GM18858 (cell line): ENCODE measurements around the gene AK8.
"Not testable (repeated sequence)": the region's sequence is repeated elsewhere in the genome, so short reads cannot be mapped to it uniquely, and the experiment has no call there.

ENCODE experiments used
- ATAC-seq: cut with Tn5 transposase; IDR thresholded peaks from one replicate; pipeline ENCODE4 v1.9.1; 2021; ENCODE audit not compliant: unreplicated experiment

The AK8 gene

DNA sequence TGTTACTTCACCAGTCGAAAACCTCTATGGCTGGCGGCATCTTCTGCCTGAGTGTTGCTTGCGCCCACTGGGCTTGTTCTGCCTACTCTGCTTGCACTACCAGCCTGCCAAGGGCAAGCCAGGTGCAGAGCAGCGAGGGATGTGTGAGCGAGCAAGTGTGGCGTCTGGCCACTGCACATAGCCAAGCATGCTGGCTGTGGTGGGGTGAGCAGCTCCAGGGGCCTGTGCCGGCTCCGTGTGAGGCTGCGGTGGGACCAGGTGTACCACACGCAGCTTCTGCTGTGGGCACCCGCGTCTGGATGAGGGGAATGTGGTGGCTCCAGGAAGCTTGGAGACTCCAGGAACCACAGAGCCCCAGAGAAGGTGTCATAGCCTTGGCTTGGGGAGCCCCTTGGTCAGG, 156.4 kb downstream of the AK8 start:
- no peak for ATAC-seq

DNA sequence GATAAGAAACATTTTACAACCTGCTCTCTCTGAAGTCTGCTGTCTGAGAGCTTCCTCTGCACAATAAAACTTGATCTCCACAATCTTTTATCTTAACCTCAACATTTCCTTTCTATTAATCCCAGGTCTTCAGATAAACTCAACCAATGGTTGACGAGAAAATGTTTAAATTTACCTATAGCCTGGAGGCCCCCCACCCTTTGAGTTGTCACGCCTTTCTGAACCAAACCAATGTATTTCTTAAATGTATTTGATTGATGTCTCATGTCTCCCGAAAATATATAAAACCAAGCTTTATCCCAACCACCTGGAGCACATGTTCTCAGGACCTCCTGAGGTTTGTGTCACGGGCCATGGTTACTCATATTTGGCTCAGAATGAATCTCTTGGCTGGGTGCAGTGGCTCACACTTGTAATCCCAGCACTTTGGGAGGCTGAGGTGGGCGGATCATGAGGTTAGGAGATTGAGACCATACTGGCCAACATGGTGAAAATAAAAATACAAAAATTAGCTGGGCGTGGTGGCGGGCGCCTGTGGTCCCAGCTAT, 159.6 kb downstream of the AK8 start:
- not testable (repeated sequence) for ATAC-seq

DNA sequence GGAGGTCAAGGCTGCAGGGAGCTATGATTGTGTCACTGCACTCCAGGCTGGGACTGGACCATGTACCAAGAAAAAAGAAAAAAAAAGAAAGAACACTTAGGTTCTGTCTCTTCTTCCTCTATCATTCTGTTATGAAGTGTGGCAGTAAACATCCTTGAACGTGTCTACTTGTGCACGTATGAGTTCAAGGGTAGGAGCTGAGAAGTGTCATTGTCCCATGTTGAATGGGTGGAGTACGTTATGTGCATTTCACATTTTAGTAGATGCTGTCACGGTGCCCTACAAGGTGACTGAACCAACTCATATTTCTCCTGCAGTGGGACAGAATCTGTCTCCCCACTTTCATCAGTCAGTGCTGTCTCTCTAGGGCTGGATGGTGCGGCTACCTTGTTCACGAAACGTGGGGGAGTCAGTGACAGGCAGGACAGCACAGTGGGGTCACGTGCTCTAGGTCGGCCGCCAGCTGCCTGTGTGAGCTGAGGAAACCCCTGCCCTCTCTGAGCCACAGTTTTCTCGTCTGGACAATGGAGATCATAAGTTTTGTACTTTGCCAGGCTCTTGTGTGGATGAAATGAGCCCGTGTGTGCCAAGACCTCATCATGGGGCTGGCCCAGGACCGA, 160.6 kb downstream of the AK8 start:
- no peak for ATAC-seq

DNA sequence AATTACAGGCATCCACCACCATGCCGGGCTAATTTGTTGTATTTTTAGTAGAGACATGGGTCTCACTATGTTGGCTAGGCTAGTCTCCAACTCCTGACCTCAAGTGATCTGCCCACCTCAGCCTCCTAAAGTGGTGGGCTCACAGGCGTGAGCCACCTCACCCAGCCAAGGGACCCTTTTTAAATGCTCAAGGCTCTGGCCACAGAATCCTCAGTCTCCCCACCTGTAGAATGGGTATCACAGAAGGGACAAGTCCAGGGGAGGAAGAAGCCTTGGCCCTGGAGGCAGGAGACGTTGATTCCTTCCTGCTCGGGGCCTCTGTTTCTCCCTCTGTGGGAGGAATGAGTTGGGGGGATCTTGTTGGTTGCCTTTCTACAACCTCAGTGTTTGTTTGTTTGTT, 162.1 kb downstream of the AK8 start:
- ATAC-seq: no peak

DNA sequence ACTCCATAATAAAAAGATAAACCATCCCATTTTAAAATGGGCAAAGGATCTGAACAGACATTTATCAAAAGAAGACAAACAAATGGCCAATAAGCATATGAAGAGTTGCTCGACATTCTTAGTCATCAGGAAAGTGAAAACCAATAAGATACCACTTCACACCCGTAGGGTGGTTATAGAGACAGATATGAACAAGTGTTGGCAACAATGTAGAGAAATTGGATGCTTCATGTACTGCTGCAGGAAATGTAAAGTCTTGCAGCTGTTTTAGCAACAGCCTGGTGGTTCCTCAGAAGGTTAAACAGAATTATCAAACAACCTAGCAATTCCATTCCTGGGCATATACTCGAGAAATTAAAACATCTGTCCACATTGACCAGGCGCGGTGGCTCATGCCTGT, 165.3 kb downstream of the AK8 start:
- ATAC-seq: no peak

DNA sequence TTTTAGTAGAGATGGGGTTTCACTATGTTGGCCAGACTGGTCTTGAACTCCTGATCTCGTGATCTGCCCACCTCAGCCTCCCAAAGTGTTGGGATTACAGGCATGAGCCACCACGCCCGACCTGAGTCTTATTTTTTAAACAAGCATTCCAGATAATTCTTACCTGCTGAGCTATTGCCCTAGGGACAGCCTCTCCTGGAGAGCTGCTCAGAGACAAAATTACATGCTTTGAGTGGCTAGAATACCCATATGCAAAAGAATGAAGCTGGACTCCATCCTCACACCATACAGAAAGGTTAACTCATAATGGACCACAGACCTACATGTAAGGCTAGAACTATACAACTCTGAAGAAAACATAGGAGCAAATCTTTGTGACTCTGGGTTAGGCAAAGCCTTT, 166.2 kb downstream of the AK8 start:
- ATAC-seq: no peak

DNA sequence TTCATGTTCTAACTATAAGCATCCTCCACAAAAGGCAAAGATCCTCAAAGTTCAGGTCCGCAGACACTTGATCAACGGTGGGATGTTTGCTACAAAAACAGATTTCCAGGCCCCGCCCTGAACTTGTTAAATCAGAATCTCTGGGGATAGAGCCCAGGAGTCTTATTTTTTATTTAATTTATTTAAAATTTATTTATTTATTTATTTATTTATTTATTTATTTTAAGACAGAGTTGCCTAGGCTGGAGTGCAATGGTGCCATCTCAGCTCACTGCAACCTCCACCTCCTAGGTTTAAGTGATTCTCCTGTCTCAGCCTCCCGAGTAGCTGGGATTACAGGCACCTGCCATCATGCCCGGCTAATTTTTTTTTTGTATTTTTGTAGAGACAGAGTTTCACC, 166.9 kb downstream of the AK8 start:
- ATAC-seq: not testable (repeated sequence)

DNA sequence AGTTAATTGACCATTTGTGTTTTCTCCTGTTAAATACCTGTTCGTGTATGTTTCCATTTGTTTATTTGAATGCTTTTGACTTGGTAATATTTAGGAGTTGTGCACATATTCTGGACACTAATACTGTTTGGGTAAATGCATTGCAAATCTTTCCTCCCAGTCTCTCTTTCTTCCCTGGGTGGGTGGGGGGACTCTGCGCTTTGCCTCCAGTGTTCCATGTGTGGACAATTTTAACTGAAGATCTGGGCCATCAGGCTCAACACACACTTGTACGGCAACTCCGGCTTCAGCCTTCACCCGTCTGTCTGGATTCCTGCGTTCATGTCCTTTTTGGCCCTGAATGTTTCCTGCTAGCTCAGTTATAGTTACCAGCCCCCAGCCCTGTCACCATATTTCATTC, 167.8 kb downstream of the AK8 start:
- no peak for ATAC-seq

DNA sequence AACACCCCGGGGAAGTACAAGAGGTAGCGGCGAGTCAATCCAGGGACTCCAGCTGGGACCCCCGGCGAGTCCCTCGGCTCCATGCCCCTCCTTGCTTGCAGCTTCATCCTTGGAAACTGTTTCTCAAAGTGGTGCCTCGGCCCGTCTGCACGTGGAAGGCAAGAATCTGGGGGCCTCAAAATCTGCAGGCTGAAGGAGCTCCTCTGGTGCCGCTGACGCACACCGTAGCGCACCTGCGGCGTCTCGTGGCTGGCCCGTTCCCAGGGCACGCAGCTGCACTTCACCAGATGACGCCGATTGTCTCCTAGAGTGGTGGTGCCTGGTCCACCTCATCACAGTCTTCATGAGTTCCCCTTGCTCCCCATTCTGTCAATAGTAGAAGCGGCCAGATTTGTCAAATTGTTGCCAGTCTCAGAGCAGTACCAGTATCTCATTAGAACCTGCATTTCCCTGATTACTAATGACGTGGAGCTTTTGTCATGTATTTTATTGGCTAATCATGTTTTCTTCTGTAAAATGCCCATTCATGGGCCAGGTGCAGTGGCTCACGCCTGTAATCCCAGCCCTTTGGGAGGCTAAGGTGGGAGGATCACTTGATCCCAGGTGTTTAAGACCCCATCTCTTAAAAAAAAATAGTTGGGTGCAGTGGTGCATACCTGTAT, 169.2 kb downstream of the AK8 start:
- no peak for ATAC-seq

DNA sequence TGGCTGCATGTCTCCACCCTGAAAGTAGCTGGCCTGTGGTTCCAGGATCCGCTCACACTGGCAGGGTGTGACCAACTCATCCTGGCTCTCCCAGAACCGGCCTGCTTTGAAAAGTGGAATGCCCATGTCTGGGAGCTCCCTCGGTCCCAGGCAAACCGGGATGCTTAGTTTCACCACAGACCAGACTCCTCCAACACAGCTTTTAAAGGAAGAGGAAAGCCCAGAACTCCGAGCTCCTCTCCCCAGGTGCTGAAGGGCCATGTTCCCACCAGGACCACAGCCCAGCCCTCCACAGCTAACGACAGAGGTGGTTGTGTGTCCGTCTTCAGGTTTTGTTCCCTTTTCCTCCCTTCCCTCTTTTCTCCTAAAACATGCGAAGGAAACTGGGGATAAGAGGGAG, 169.8 kb downstream of the AK8 start:
- no peak for ATAC-seq

DNA sequence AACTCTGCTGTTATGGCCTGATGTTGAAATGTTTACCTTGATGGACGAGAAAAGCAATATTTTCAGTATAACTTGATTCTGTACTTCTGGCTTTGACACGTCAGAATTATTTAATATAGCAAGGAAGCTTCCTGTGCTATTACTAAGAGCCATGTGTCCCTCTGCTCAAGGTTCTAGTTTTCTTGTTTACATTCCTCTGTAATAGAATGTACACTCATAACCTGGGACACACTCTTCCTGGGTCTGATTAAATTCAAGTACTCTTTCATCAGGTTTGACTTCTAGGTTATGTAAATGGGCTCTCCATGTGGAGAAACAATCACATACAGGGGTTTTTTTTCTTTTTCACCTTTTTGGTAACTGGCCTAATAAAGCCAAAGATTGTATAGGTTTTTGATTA, 174.7 kb downstream of the AK8 start:
- no peak for ATAC-seq

DNA sequence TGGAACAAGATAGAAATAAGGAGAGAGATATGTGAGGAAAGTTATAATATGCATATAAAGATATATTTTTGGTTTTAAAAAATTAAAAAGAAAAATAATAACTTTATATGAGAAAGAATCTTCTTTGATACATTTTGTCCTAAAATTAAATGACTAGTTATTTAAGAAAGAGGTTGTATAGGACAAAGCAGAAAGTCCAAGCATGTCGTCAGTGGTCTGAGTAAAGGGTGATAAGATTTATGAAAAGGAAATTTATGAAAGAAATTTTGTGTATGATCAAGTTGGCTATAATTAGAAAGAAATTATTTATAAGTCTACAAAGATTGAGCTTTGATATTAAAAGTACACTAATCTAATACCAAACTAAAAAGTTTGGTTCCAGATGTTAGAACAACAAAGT, 175.8 kb downstream of the AK8 start:
- ATAC-seq: no peak

DNA sequence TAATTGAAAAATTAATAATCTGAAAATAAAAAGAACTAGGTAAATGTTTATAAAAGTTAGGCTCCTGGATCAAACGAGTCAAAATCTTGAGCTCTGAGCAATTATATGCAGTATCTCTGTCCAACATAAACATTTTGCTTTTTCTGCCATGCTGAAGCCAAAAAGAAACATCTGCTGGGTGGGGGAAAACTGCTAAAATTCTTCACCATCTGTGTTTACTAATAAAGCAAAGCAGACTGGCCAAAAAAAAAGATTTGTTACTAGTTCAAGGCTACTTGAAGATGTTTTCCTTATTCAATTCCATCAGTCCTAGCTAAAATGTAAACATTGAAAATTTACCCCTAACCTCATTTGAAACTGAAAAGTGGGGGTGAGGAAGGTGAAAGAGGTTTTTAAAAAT, 178.1 kb downstream of the AK8 start:
- ATAC-seq: no peak

DNA sequence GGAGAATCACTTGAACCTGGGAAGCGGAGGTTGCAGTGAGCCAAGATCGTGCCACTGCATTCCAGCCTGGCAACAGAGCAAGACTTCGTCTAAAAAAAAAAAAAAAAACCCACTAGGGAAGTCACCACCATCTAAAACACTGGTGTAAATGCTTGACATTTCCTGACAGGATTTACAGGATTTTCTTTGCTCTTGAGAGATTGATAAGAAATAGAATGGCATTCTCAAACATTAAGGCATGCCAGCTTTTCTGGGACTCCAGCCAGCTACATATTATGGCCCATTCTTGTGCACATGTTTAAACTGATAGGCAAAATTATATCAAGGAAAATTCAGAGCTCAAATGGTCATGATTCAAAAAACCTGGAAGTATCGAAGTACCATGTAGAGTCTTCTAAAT, 179.1 kb downstream of the AK8 start:
- no peak for ATAC-seq

DNA sequence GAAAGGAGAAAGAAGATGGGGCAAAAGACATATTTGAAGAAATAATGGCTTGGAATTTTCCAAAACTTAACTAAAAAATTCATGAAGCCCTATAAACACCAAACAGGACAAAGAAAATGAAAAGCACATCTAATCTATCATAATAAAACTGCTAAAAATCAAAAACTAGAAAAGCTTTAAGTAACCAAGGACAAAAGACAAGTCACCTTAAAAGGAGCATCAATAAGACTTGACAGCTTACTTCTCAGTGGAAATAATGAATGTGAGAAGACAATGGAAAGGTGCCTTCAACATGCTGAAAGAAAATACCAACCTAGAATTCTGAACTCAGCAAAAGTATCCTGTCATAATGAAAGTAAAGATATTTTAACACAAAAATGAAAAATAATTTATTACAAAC, 180.9 kb downstream of the AK8 start:
- no peak for ATAC-seq

DNA sequence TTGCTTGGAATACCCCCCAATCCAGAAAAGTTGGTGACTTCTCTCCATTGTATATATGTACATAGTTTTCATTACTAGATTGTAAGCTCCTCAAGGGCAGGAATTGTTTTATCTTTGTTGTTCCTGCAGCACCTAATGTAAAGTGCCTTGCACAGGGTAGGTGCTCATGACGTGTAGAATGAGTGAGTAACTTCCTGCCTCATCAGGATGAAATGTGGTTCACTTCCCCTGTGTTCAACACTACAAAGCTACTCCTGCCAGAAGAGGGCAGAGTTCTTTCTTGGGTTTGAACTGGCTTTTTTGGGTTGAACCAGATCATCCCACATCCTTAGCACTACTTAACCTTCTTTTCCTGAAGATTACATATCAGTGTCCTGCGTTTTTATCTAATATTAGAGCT, 183.9 kb downstream of the AK8 start:
- ATAC-seq: no peak

DNA sequence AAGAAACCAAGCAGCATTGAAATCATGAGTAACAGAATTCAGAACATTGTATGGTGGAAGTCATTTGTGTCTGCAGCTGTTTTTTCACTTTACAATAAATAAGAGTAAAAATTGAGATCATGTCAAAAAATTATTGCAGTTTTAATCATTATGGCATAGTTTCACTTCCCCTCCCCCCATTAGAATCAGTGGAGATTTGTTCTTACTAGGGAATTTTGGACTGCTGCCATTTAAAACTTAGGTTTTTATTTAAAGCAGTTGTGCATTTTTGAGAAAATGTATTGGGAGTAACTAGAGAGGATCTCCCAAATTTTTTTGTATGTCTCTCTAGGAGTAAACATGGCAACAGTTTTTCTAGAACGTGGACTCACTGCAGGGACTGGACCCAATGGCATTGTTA, 187.4 kb downstream of the AK8 start:
- ATAC-seq: no peak

DNA sequence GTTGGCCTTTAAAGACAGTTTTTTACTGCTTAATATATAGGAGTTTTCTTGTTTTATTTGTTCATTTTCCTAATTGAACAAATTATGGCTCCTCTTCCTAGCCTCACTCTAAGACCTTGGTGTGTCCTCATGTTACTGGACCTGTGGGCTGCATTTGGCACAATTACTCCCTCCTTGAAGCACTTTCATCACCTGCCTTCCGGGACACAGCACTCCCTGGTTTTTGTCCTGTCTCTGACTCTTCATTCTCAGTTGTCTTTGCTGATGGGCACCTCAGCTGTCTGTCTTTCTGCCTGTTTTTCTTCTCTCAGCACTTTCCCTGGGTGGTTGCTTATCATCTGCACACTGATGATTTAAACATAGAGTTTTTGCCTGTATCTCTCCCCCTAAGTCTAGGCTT, 194.2 kb downstream of the AK8 start:
- ATAC-seq: no peak

DNA sequence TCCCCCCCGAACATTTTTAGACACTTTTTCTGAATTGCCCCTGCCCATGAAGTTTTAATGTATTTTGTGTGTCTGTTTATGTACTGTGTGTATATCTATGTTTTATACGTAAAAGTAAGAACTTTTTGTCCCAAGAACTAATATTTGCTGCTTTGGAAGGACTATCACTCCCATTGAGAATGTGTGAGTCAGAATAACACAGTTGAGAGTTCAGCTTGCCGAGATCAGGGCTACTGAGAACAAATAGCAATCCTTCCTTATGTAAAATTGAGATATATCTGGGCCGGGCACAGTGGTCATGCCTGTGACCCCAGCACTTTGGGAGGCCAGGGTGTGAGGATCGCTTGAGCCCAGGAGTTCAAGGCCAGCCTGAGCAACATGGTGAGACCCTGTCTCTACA, 196.5 kb downstream of the AK8 start:
- no peak for ATAC-seq

DNA sequence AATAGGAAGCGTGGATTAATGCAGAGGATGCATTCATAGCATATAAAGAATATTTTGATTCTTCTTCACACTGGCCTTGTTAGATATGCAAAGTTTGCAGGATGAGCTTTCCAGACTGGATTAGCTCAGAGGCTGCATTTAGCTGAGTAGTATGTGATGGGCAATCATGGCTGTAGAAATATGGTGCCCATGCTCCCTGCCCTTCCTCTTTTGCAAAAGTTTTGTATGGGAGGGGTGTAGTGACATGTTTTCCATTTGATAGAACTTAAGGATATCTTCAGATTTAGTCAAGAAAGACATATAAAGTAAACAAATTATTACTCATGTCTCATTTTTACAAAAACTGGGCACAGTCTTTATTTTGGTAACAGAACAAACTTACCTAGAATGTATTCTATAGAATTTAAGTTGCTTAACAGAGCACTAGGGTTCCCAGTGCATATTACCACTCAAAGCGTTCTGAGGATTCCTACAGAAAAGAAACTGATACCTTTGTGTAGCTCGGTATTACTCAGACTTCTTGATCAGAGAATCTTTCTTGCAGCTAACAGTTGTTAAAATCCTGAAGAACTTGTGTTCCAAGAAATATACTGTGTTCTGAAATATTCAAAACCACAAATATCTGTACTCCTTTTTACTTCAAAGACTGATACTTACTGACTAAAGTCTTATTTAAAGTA, 198.0 kb downstream of the AK8 start:
- ATAC-seq: no peak

DNA sequence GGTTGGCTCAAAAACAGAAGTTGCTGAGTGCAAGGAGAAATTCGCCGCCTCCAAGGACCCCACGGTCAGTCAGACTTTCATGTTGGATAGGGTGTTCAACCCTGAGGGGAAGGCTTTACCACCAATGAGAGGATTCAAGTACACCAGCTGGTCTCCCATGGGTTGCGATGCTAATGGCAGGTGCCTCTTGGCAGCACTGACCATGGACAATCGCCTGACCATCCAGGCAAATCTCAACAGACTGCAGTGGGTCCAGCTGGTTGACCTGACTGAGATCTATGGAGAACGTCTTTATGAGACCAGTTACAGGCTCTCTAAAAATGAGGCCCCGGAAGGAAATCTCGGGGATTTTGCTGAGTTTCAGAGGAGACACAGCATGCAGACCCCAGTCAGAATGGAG, 200.1 kb downstream of the AK8 start:
- no peak for ATAC-seq
